ENCODE measurements around the gene CTU1.

- TF ChIP-seq CTCF (IDR thresholded peaks at IDR 0.05; ENCODE audit: low read depth, low read length) (no peak), POLR2A (IDR thresholded peaks at IDR 0.05; ENCODE audit: extremely low read depth, insufficient read length) (no peak)
- TF ChIP-seq, protein P1, sequence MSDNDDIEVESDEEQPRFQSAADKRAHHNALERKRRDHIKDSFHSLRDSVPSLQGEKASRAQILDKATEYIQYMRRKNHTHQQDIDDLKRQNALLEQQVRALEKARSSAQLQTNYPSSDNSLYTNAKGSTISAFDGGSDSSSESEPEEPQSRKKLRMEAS (IDR thresholded peaks at IDR 0.05; ENCODE audit: low read depth, low read length), result no peak
Observed at GRCh38 chr19:51102991-51103390, 5.2 kb downstream of the CTU1 start.
